Activated gamma-delta T cell treated with Interleukin-2 at 50 U/mL for 16 hours (primary cell): ENCODE data around the gene FFAR3.
"Not testable (repeated sequence)": the region's sequence is repeated elsewhere in the genome, so short reads cannot be mapped to it uniquely, and the experiment has no call there.

Experiments used
- DNase-seq: peaks from one replicate; pipeline ENCODE4 v3.0.0-alpha.2; 2020

FFAR3 gene

DNA sequence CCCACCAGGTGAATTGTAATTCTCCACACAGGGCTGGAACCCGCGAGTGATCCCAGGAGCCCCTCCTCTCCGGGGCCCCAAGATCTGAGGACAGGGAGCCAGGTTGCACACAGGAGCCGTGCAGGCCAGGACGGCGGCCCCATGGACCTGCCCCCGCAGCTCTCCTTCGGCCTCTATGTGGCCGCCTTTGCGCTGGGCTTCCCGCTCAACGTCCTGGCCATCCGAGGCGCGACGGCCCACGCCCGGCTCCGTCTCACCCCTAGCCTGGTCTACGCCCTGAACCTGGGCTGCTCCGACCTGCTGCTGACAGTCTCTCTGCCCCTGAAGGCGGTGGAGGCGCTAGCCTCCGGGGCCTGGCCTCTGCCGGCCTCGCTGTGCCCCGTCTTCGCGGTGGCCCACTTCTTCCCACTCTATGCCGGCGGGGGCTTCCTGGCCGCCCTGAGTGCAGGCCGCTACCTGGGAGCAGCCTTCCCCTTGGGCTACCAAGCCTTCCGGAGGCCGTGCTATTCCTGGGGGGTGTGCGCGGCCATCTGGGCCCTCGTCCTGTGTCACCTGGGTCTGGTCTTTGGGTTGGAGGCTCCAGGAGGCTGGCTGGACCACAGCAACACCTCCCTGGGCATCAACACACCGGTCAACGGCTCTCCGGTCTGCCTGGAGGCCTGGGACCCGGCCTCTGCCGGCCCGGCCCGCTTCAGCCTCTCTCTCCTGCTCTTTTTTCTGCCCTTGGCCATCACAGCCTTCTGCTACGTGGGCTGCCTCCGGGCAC lies 6.7 kb upstream of the FFAR3 start:
- DNase-seq, result no peak

DNA sequence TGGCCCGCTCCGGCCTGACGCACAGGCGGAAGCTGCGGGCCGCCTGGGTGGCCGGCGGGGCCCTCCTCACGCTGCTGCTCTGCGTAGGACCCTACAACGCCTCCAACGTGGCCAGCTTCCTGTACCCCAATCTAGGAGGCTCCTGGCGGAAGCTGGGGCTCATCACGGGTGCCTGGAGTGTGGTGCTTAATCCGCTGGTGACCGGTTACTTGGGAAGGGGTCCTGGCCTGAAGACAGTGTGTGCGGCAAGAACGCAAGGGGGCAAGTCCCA lies 6.1 kb upstream of the FFAR3 start:
- DNase-seq, result no peak

DNA sequence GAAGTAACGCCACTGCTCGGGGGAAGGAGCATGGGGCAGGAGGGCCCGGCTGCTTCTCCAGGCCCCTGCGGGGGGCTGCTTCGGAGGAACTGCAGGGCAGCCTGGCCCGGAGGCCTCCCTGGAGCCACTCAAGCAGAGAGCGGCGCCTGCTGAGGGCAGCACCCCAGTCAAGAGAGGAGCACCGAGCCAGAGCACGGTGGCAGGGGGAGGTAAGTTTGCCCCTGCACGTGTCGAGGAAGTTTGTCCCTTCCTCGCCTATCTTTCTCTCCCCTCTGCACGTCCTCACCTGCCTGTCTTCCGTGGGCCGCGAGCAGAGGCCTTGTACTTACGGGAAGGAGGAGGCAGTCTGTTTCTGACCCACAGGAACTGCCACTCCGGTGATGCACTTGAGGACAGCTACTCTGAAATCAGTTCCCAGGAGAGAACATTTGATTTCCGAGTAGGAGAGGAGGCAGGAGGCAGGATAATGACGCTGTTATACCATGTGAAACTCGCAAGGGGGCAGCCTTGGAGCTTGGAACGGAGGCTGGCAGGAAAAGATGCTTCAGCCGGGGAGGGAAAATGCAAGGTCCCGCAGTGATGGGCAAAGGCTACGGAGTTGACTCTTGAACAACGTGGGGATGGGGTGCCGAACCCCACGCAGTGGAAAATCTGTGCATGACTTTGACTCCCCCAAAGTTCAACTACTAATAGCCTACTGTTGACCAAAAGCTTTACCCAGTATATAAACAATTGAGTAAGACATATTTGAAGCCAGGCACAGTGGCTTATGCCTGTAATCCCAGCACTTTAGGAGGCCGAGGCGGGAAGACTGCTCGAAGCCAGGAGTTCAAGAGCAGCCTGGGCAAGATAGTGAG lies 5.6 kb upstream of the FFAR3 start:
- DNase-seq, result peak; percentile 62

DNA sequence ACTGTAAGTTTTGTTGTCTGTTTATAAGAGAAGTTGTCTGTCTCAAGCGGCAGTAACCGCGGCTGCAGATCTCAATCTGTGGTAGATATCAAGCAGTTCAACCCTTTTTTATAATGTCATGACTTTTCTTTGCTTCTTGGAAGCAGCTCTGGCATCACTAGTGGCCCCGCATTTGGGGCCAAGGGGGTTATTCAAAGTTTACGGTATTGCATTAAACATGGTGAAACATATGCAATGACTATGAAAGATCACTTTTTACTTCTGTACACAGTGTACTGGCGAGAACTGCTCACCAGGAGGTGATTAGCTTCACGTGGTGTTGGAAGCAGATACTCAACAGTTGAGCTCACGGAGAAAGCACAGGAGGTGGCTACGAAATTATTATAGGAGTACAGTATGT lies 4.6 kb upstream of the FFAR3 start:
- DNase-seq, result no peak

DNA sequence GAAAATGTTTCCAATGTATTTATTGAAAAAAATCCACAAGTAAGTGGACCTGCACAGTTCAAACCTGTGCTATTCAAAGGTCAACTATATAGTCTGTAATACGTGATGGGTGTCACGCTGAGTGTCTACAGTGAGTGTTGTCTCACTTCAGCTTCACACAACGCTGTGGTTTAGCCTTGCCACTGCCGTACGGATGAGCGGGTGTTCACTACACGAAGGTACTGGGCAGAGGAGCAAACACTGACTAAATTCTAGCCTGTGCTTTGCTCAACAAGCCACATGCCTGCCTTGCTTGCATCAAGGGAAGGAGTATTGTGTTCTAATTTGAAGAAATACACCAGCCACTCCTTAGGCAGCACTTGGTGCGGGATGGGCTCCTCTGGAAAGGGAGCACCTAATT lies 3.4 kb upstream of the FFAR3 start:
- DNase-seq, result no peak

DNA sequence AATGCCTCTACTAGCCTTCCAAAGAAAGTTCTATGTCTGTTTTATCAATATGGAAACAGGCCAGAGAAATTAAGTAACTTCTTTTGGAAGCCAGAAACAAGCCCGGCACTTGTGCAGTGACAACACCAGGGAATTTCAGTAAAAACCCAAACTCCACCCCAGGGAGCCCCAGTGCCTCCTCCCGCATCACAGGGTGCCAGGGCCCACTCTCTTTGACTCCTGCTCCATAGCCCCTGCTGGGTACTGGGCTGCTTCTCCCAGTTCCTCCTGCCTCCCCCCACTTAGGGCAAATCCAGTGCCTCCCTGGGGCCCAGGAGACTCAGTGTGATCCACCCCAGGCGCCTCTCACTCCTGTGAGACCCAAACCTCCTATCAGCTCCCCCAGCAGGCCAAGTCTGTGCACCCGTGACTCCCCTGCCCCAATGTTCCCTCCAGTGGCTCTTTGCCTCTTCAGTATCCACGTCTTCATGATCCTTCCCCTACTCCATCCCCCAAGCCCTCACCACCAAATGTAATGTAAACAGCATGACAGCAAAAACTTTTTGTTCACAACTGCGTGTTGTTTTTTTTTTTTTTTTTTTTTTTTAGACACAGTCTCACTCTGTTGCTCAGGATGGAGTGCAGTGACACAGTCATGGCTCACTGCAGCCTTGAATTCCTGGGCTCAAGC lies 2.3 kb upstream of the FFAR3 start:
- no peak for DNase-seq

DNA sequence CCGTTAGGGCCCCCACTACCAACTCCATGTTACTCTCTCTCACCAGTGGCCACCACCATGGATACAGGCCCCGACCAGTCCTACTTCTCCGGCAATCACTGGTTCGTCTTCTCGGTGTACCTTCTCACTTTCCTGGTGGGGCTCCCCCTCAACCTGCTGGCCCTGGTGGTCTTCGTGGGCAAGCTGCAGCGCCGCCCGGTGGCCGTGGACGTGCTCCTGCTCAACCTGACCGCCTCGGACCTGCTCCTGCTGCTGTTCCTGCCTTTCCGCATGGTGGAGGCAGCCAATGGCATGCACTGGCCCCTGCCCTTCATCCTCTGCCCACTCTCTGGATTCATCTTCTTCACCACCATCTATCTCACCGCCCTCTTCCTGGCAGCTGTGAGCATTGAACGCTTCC lies 574 bp downstream of the FFAR3 start:
- DNase-seq, result not testable (repeated sequence)

DNA sequence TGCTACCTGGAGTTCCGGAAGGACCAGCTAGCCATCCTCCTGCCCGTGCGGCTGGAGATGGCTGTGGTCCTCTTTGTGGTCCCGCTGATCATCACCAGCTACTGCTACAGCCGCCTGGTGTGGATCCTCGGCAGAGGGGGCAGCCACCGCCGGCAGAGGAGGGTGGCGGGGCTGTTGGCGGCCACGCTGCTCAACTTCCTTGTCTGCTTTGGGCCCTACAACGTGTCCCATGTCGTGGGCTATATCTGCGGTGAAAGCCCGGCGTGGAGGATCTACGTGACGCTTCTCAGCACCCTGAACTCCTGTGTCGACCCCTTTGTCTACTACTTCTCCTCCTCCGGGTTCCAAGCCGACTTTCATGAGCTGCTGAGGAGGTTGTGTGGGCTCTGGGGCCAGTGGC lies 1.1 kb downstream of the FFAR3 start:
- DNase-seq, result not testable (repeated sequence)

DNA sequence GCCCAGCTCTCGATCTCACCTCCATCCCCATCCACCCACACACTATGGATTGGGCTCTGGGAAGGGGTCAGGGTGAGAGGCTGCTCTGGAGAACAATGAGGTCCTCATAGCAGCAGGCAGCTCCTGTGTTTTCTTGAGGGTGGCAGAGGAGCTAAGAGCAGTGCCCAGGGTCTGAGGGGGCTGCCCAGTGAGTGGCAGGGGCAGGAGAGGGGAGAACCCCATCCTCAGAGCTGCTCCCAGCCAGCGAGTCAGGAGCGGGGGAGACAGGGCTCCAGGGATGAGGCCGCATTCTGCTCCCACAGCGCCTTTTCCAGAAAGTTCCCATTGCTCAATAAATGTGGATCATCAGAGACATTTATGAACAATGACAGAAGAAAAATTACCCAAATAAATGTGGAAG lies 1.8 kb downstream of the FFAR3 start:
- DNase-seq, result not testable (repeated sequence)

DNA sequence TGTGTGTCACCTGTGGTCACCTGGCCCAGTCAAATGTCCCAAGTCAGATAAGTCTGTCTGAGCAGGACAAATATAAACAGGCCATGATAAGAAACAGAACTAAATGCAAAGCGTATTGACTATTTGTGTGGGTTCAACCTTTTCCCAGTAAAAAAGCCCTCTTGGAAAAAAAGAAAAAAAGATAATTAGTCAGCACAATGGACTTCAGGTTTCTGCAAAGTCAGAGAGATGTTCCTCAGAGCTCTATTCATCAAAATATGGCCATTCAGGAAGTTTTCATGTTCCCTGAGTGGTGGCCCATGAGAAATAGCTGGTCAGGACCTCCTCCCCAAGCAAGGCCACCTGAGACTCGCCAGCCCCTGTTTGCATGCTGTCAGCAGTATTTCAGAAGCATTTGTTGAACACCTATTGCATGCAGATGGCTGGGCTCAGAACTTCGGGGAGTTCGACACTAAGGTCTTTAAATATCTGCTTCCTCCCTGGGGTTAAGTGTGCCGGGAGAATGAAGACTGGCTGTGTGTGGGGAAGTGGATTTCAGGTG lies 2.7 kb downstream of the FFAR3 start:
- no peak for DNase-seq

DNA sequence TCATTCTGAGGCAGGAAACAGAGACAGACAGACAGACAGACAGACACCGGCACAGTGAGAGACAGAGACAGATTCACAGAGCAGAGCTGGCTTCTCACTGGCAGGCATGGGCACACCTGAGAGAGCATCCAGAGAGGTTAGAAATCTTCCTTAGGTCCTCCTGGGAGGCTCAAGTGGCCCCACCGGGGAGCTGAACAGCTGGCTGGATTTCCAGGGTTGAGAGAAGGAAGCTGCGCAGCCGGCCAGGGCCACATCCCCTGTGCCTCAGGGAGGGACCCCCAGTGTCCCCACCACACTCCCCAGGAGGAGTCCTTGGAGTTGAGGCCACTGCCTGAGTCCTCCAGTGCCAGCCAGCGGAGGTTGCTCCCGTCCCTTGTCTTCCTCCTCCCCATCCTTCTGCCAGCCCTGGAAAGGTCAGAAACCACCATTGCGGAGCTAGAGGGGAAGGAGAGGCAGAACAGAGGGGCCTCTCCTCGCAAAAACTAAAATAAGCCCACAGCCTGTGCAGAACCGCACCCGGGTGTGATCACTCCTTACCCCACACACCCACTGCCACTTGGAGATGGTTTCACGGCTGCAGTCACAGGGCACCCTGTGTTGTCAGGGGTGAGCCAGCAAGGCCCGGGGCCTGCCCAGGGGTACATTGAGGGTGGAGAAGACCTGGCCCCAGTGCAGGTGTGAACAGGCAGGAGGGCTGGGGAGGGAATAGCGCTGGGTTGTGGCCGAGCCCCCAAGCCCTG lies 4.2 kb downstream of the FFAR3 start:
- no peak for DNase-seq

DNA sequence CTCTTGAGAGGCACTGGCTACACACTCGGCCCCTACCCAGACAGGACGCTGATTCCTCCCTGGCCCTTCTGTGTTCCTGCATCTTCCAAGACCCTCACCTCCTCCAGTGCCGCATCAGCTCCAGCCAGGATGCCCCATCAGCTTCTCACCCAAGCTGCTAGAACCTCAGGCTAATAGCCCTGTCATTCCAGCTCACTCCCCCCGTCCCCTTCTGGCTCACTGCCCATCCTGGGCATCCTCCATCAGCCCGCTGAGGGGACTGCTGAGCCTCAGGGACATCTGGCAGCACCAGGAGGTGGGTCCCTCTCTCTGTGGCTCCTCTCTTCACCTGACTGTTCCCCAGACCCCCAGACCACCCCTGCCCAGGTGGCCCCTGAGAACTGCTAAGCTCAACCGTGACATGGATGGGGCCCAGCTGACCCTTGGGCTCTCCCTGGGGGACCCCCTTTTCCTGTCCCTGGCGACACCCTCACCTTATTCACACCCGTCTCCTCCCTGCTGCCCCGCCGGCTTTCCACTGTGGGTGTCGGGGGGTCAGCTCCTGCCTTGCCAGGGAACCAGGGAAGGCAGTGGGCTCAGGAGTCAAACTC lies 4.8 kb downstream of the FFAR3 start:
- no peak for DNase-seq

DNA sequence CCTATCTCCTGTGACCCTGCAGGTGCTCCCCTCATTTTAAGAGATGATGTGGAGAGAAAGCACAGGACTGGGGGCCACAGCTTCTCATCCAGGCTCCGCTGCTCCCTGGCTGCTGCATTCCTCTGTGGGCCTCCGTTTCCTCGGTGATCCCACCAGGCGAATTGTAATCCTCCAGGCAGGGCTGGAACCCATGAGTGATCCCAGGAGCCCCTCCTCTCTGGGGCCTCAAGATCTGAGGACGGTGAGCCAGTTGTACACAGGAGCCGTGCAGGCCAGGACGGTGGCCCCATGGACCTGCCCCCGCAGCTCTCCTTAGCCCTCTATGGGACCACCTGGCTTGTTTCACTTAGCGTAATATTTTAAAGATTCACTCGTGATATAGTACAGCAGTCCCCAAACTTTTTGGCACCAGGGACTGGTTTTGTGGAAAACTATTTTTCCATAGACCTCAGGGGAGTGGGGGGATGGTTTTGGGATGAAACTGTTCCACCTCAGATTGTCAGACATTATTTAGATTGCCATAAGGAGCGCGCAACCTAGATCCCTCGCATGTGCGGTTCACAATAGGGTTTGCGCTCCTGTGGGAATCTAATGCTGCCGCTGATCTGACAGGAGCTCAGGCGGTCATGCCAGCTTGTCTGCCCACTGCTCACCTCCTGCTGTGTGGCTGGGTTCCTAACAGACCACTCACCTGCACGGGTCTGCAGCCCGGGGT lies 5.6 kb downstream of the FFAR3 start:
- DNase-seq, result no peak

DNA sequence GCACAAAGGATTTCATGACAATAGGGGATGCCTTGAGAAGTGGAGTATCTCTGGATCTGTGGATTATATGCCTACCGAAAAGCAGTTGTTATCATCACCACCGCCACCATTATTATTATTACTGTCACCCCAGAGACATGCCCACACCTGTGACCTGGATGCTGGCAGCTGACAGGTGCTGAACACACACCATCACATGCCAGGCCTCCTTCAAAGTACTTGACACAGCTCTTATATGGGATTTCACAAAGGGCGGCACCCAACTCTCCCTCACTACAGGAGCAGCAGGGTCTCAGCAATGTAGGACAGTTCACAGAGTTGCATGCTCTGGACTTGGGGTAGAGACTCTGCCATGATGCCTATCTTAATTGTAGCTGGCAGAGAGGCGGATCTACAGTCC lies 7.0 kb downstream of the FFAR3 start:
- DNase-seq, result no peak

DNA sequence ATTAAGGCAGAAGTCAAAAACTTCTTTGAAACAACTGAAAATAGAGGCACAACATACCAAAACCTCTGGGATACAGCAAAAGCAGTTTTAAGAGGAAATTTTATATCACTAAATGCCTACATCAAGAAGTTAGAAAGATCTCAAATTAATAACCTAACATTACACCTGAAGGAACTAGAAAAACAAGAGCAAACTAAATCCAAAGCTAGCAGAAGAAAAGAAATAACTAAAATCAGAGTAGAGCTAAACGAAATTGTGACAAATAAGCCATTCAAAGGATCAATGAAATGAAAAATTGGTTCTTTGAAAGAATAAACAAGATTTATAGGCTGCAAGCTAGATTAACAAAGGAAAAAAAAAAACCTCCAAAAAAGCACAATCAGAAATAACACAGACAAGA lies 10.1 kb downstream of the FFAR3 start:
- DNase-seq, result no peak

DNA sequence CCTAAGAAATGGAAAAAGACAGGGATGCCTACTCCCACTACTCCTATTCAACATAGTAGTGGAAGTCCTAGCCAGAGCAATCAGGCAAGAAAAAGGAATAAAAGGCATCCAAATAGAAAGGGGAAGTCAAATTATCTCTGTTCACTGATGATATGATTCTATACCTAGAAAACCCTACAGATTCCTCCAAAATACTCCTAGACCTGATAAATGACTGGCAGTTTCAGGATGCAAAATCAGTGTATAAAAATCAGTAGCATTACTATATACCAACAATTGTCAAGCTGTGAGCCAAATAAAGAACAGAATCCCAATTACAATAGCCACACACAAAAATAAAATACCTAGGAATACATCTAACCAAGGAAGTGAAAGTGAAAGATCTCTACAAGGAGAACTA lies 11.3 kb downstream of the FFAR3 start:
- no peak for DNase-seq

DNA sequence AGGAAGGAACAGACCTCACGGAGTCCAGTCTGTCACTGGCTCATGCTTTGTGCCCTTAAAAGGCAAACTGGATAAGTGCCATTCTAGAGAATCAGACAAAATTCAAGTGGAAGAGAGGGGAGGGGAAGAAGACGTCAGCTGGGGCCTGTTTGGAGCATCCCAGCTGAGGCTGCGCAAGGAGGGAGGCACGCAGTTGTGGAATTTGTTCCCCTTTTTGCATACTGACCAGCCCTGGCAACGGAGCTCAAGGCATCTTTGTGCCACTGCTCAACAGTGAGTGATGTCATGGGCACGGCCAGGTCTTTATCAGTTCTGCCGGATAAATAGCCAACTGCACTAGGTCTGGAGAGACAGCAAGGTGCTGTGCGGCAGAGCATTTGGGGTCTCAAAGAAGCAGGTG lies 12.5 kb downstream of the FFAR3 start, which contains the start of gene GPR42:
GPR42 (plus strand) TSS at position 347 of the 400 bp plus-strand sequence. CDS start 292 bp downstream, outside the sequence.
- no peak for DNase-seq

DNA sequence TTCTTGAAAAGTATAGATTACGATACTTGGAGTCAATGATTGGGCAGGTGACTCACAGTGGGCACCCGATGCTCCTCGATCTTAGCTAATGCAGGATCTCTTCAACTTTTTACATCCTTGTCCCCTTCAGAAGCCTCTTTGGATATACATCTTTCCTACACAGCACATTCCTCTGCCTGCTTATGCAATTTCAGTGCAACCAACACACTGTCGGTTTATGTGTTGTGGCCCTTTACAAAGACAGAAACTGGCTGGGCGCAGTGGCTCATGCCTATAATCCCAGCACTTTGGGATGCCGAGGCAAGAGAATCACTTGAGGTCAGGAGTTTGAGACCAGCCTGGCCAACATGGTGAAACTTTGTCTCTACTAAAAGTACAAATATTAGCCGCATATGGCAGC lies 15.2 kb downstream of the FFAR3 start:
- no peak for DNase-seq

DNA sequence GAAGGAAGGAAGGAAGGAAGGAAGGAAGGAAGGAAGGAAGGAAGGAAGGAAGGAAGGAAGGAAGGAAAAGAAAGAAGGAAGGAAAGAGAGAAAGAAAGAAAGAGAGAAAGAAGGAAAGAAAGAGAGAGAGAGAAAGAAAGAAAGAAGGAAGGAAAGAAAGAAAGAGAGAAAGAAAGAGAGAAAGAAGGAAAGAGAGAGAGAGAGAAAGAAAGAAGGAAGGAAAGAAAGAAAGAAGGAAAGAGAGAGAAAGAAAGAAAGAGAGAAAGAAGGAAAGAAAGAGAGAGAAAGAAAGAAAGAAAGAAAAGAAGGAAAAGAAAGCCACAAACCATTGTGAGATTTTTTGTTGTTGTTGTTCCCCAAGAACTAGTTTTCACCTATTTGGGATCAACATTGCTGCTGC lies 15.8 kb downstream of the FFAR3 start:
- DNase-seq, result not testable (repeated sequence)

DNA sequence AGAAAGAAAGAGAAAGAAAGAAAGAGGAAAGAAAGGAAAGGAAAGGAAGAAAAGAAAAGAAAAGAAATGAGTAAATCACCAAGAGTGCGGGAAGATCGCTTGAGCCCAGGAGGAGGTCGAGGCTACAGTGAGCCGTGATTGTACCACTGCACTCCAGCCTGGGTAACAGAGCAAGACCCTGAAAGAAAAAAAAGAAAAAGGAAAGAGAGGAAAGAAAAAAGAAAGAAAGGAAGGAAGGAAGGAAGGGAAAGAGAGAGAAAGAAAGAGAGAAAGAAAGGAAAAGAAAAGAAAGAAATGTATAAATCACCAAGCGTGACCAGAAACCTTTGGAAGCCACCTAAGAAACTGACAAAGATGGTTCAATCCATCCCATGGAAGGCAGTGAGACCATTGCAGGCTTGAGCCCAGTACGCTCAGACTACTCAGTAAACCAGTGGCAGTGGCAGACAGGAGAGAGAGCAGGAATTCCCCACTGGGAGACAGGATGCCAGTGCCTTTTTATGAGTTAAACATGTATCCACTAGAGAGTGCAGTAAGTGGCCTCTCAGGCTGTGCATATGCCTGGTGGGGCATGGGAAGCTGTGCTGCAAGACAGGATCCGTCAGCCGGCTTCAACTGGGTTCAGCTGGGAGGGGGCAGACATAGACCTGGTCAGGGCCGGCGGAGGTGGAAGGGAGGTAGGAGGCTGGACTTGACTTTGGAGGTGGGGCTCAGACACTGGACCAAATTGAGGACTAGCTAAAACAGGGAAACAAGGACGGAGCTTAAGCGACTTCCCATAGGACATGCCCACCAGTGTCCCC lies 17.4 kb downstream of the FFAR3 start:
- DNase-seq, result no peak

DNA sequence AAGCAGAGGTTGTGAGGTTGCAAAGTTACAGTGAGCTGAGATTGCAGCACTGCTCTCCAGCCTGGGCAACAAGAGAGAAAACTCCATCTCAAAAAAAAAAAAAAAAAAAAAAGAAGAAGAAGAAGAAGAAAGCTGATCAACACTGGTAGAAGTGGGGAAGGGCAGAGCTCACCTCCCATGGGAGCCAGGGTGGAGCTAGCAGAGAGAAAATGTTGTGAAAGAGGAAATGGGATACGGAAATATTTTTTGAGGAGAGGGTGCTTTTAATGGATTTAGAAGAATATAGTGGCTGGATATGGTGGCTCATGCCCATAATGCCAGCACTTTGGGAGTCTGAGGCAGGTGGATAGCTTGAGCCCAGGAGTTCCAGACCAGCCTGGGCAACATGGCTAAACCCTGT lies 19.4 kb downstream of the FFAR3 start:
- no peak for DNase-seq
